Measurements from ENCODE around the gene CTNNA3.

DNA sequence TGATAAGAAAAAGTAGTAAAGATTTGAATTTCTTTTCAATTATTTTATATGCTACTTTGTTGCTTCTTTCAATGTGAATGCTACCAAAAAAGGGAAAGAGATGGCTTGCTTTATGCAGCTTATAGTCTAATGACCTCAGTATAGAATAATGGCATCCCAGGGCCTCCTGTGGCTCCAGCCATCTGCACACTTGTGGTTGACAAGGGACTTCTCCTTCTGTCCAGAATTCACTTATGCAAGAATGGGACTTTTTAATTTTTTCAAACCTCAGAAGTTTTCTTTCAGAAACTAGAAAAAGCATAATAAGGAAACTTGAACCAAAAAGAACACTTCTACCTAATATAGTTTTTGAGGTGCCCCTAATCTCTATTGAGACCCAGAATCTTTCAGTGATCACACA is 310.9 kb downstream of the CTNNA3 start:
- no peak for TF ChIP-seq POLR2A (IDR thresholded peaks at IDR 0.05)
- TF ChIP-seq, protein P1, sequence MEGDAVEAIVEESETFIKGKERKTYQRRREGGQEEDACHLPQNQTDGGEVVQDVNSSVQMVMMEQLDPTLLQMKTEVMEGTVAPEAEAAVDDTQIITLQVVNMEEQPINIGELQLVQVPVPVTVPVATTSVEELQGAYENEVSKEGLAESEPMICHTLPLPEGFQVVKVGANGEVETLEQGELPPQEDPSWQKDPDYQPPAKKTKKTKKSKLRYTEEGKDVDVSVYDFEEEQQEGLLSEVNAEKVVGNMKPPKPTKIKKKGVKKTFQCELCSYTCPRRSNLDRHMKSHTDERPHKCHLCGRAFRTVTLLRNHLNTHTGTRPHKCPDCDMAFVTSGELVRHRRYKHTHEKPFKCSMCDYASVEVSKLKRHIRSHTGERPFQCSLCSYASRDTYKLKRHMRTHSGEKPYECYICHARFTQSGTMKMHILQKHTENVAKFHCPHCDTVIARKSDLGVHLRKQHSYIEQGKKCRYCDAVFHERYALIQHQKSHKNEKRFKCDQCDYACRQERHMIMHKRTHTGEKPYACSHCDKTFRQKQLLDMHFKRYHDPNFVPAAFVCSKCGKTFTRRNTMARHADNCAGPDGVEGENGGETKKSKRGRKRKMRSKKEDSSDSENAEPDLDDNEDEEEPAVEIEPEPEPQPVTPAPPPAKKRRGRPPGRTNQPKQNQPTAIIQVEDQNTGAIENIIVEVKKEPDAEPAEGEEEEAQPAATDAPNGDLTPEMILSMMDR (IDR thresholded peaks at IDR 0.05) = no peak

All from testis (tissue), 2 donors.